ENCODE data around the gene TUSC2. TPM values are rescaled to one million over a fixed set of nuclear protein-coding genes. Genes with fewer than 3 reads are reported as not detected.

TUSC2 gene
- total and polyA plus RNA-seq, 2 of the 13 experiments (the other 11 are each of a cell fraction or from before 2014, with no cell fraction given) = 36.7 to 39.1 TPM

GRCh38 chr3:50292159-50293078, 35.6 kb downstream of the TUSC2 start, which contains the start of gene IFRD2 (continued):
- TF ChIP-seq ZNF280B (CRISPR knock-in tag; IDR thresholded peaks at IDR 0.05; ENCODE audit: borderline replicate concordance) = no peak; the same call in 1 of the 2 replicates
- TF ChIP-seq ZNF317 (CRISPR knock-in tag; IDR thresholded peaks at IDR 0.05) = no peak
- TF ChIP-seq TBX3 (IDR thresholded peaks at IDR 0.05; ENCODE audit: borderline replicate concordance) = peak; percentile 47; the same call in 1 of the 2 replicates
- TF ChIP-seq ZNF83 (CRISPR knock-in tag; IDR thresholded peaks at IDR 0.05; ENCODE audit: borderline replicate concordance) = no peak
- no peak for TF ChIP-seq HHEX (CRISPR knock-in tag; IDR thresholded peaks at IDR 0.05)
- 0 out of 2 replicates have a peak, but pooled peaks have one; percentile 49 for TF ChIP-seq ZNF556 (CRISPR knock-in tag; IDR thresholded peaks at IDR 0.05; ENCODE audit: borderline replicate concordance)
- no peak for TF ChIP-seq FLYWCH1 (CRISPR knock-in tag; IDR thresholded peaks at IDR 0.05)
- TF ChIP-seq ZNF704 (CRISPR knock-in tag; IDR thresholded peaks at IDR 0.05; ENCODE audit: borderline replicate concordance) = peak; percentile 16; the same call in 1 of the 2 replicates
- peak; percentile 85; the same call in 1 of the 2 replicates for TF ChIP-seq TFDP1 (CRISPR knock-in tag; IDR thresholded peaks at IDR 0.05; ENCODE audit: borderline replicate concordance)
- no peak; the same call in 1 of the 2 replicates for TF ChIP-seq ZNF782 (CRISPR knock-in tag; IDR thresholded peaks at IDR 0.05; ENCODE audit: borderline replicate concordance)
- no peak for TF ChIP-seq ZNF75D (CRISPR knock-in tag; IDR thresholded peaks at IDR 0.05; ENCODE audit: borderline replicate concordance)
- TF ChIP-seq ZNF24 (IDR thresholded peaks at IDR 0.05) = no peak
- TF ChIP-seq KDM2A (CRISPR knock-in tag; IDR thresholded peaks at IDR 0.05; ENCODE audit: borderline replicate concordance, low read depth) = peak; percentile 97
- no peak; the same call in 1 of the 2 replicates for TF ChIP-seq FOXC1 (CRISPR knock-in tag; IDR thresholded peaks at IDR 0.05; ENCODE audit: borderline replicate concordance)
- no peak for TF ChIP-seq ZNF34 (CRISPR knock-in tag; IDR thresholded peaks at IDR 0.05; ENCODE audit: borderline replicate concordance)
- TF ChIP-seq SALL1 (CRISPR knock-in tag; IDR thresholded peaks at IDR 0.05) = peak; percentile 76
- TF ChIP-seq SIN3B (IDR thresholded peaks at IDR 0.05; ENCODE audit: low read length) = peak; percentile 49; the same call in 1 of the 2 replicates
- TF ChIP-seq AHR (CRISPR knock-in tag; IDR thresholded peaks at IDR 0.05) = no peak
- no peak for TF ChIP-seq ZSCAN12 (CRISPR knock-in tag; IDR thresholded peaks at IDR 0.05)
- peak; percentile 62 for TF ChIP-seq PITX1 (CRISPR knock-in tag; IDR thresholded peaks at IDR 0.05)
- no peak for TF ChIP-seq ELF4 (CRISPR knock-in tag; IDR thresholded peaks at IDR 0.05; ENCODE audit: borderline replicate concordance)
- TF ChIP-seq FOXA3 (CRISPR knock-in tag; IDR thresholded peaks at IDR 0.05) = peak; percentile 65; the same call in 1 of the 2 replicates
- TF ChIP-seq GATA4 (IDR thresholded peaks at IDR 0.05; ENCODE audit: borderline replicate concordance, low read depth) = no peak
- TF ChIP-seq ETV6 (CRISPR knock-in tag; conservative IDR thresholded peaks at IDR 0.05) = no peak
- 0 out of 2 replicates have a peak, but pooled peaks have one; percentile 34 for TF ChIP-seq ZNF44 (CRISPR knock-in tag; IDR thresholded peaks at IDR 0.05)
- TF ChIP-seq TGIF2 (CRISPR knock-in tag; IDR thresholded peaks at IDR 0.05) = peak; percentile 75; the same call in 1 of the 2 replicates
- peak; percentile 86 for TF ChIP-seq ZSCAN31 (CRISPR knock-in tag; IDR thresholded peaks at IDR 0.05; ENCODE audit: low read depth)

Measured in HepG2 (cell line).